Activated CD4-positive, alpha-beta T cell treated with anti-CD3 and anti-CD28 coated beads, Interleukin-2, amount 50 U/mL, for 48 hours (primary cell): ENCODE results near the gene TIFAB.
A peak's percentile ranks its signal among the peaks of the same experiment; 100 is the strongest.

Experiments used
- DNase-seq, 2 experiments: peaks; one replicate each; pipeline ENCODE4 v3.0.0-alpha.2; 2020

TIFAB gene

DNA sequence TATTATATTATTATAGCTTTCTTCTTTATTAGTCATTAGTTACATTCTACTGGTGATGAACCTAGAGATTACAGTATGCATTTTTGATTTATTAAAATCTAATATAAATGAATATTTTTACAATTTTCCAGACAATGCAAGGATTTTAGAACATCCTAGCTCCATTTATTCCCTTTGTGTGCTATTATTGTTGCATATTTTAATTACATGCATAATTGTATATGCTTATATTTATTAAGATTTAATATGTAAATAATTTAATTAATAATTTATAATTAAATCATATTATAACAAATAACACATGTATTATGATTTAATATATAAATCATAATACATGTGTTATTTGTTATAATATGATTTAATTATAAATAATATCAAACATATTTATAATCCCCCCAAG, 29.7 kb downstream of the TIFAB start:
- DNase-seq, result no peak

DNA sequence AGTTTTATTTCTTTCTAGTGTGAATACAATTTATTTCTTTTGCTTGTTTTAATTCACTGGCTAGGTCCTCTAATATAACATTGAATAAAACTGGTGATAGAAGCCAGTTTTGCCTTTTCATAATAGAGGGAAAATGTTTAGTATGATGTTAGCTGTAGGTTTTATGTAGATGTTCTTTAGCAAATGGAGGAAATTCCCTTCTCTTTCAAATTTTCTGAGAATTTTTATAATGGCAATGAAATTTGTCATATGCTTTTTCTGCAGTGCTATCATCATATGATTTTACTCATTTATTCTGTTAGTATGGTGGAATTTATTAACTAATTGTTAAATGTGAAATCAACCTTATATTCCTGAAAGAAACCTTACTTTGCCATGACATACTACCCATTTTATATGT, 35.1 kb downstream of the TIFAB start:
- DNase-seq, result no peak

DNA sequence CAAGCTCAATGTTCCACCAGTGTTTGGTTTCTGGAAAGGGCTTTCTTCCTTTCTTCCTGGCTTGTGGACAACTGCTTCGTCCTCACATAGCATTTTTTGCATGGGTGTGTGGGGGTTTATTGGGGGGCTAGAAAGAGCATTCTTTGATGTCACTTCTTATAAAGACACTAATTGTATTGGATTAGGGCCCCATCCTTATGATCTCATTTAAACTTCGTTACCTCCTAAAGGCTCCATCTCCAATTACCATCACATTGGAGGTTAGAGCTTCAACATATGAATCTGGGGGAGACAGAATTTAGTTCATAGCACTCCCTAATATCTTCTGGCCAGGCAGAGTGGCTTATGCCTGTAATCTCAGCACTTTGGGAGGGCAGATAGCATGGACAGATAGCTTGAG, 47.1 kb downstream of the TIFAB start:
- DNase-seq, result no peak

DNA sequence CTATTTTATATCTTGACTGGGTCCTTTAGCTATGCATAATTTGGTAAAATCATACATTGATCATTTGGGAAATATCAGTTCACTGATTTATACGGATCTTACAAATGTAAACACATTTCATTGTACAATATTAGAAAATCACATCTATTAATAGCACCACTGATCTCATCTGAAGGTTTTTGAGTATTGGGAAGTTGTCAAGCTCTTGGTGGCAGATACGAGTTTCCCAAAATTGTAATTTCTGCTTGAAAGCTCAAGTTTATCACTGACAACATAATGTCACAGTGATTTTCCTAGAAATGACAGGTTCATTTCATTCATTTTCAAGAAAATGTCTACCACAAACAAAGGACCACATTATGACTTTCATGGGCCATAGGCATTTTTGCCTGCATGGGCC, 50.1 kb downstream of the TIFAB start:
- DNase-seq, result no peak

GRCh38 chr5:135400866-135401265, 51.3 kb downstream of the TIFAB start:
- DNase-seq, result no peak

GRCh38 chr5:135399794-135400542, 52.2 kb downstream of the TIFAB start:
- no peak for DNase-seq

DNA sequence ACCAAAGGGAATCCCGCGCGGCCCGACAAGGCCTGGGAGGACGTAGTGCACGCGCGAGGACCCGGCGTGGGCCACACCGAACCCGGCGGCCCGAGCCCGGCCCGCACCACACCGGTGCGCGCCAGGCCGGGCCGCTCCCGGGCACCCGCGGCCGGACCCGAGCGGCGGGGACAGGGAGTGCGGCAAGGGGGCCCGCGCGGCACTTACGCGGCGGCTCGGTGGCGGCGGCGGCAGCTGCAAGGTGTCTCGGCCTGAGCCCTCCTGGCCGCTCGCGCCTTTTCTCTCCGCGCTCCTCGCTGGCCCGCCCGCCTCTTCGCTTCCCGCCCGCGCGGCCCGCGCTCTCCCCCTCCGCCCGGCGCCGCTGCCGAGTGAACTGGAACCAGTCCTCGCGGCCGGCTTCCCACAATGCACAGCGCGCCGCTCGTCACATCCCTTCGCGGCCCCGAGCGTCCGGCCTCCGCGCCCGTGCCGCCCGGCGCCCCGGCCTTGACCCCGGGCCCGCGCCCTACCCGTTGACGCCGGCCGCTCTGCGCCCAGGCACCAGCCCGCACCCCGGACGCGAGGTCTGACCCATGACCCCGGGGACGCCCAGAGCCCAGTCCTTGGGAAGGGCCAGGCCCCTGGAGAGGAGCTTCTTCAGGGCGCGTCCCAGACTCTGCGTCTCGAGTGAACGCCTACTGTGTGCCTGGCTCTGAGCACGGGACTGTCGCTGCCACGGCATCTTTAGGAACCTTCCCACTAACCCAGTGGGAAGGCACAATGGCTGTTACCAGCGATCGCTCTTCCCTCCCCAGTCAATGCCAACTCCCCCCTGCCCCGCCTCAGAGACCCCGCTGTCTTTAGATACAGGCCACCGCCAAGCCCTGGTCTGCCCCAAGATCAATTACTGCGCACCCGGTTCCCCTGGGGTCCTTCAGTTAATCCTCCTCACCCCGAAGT, 53.0 kb downstream of the TIFAB start, which contains the start of gene MACROH2A1:
Gene MACROH2A1 (minus strand): TSS at position 377 of the 939 bp plus-strand sequence. CDS start 10,138 bp downstream, outside the sequence.
- peak; percentile 83 to 85 for DNase-seq

GRCh38 chr5:135398160-135398854, 53.8 kb downstream of the TIFAB start:
- DNase-seq, result peak; percentile 51 to 61
